ENCODE results near the gene EIF1.
"Not testable (repeated sequence)": the region's sequence is repeated elsewhere in the genome, so short reads cannot be mapped to it uniquely, and the experiment has no call there.

EIF1 gene

DNA sequence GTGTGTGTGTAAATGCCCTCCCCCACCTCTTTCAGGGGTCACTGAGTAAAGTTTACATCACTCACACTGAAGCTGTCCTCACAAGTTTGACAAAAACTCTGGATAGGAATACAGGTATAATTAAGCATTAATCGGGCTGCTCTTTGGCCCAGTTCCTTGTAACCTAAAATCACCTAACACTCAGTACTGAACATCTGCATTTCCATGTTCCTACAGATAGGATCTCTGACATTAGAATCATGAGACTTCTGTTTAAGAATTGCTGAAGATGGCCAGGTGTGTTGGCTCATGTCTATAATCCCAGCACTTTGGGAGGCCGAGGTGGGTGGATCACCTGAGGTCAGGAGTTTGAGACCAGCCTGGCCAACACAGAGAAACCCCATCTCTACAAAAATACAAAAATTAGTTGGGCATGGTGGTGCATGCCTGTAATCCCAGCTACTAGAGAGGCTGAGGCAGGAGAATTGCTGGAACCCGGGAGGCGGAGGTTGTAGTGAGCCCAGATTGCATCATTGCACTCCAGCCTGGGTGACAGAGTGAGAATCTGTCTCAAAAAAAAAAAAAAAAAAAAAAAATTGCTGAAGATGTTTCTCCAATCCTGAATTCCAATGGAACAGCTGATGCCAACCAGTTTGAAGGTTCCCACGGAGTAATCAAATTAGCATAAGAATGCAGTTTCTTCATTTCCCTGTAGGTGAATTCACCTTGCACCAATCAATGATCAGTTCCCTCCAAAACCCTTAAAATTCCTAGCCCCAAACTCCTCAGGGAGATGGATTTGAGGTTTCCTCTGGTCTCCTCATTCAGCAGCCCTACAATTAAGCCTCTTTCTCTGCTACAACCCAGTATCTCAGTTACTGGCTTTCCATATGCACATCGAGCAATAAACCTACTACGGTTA, 13.3 kb upstream of the EIF1 start:
- DNase-seq = not testable (repeated sequence)

DNA sequence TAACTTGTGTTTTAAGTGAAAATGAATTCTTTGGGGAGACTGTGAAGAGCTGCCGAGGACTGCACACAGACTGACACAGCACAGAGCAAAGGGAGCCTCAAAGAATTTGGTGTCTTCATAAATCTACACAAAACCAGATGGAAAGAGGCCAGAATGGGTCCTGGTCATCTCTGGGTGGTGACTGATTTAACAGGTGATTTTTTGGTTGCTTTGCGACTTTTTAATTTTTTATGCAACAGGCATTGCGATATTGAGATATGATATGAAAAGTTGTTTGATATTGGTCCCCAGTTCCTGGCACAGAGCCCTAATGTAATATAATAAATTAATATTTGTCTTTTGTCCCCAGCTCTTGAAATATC, 12.6 kb upstream of the EIF1 start:
- DNase-seq = no peak

GRCh38 chr17:41678411-41678906, 10.2 kb upstream of the EIF1 start:
- DNase-seq = no peak

GRCh38 chr17:41678907-41679739, 9.6 kb upstream of the EIF1 start:
- DNase-seq = no peak

DNA sequence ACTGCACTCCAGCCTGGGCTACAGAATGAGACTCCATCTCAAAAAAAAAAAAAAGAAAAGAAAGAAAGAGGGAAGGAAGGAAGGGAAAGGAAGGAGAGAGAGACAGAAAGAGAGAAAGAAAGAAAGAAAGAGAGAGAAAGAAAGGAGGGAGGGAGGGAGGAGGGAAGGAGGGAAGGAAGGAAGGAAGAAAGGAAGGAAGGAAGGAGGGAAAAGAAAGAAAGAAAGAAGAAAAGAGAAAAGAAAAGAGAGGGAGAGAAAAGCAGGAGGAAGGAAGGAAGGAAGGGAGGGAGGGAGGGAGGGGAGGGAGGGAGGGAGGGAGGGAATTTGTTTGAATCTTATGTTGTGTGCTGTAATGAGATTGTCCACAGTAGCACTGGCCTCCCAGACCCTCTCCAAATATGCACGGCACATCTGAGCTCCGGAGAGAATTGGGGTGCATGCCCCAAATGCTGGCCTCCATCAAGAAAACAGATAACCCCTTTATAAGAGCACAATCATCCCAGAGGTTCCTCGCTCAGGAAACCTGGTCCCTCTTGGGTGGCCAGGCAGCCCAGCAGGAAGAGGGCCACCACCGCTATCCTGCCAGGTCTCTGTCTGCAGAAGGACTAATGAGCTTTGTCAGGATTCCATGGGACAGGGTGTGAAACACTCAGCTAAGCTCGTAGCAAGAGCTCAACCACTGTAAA, 8.8 kb upstream of the EIF1 start:
- no peak for DNase-seq

GRCh38 chr17:41680426-41681040, 8.2 kb upstream of the EIF1 start:
- DNase-seq = peak in 31 of 58 donors; percentile 11 to 74 (median 33)

- DNase-seq = no peak
These were observed 6.9 kb upstream of the EIF1 start for GRCh38 chr17:41681776-41682175.

DNA sequence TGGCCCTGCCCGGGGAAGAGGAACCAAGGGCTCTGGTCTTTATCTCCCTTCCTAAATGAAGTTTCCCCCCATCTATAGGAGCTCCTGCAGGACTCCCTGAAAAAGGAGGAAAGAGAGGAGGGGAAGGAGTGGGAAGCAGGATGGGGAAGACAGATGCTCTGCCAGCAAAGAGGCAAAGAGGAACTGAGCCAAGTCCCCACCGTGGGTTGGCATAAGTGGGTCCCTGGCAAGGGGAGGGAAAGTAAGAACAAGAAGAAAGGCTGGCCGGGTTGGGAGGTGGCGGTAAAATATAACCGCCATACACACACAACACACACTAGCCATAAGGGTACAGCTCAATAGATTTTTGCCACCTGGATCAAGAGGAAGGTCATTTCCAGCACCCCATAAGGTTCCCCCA, 6.1 kb upstream of the EIF1 start:
- peak in 6 of 58 donors; percentile 6 to 21 (median 14) for DNase-seq

- DNase-seq = peak in 7 of 58 donors; percentile 13 to 59 (median 30)
These were observed 5.2 kb upstream of the EIF1 start for GRCh38 chr17:41683441-41684007.

GRCh38 chr17:41684035-41684434, 4.7 kb upstream of the EIF1 start:
- no peak for DNase-seq

DNA sequence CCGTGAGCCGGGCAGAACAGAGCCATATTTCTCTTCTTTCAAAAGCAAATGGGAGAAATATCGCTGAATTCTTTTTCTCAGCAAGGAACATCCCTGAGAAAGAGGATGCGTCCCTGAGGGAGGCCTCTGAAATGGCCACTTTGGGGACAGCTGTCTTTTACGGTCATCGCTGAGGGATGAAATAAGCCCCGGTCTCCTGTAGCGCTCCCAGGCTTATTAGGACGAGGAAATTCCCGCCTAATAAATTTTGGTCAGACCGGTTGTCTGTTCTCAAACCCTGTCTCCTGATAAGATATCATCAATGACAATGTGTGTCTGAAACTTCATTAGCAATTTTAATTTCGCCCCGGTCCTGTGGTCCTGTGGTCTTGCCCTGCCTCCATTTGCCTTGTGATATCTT, 2.9 kb upstream of the EIF1 start:
- DNase-seq = not testable (repeated sequence)

GRCh38 chr17:41686281-41686680, 2.4 kb upstream of the EIF1 start:
- no peak for DNase-seq

DNA sequence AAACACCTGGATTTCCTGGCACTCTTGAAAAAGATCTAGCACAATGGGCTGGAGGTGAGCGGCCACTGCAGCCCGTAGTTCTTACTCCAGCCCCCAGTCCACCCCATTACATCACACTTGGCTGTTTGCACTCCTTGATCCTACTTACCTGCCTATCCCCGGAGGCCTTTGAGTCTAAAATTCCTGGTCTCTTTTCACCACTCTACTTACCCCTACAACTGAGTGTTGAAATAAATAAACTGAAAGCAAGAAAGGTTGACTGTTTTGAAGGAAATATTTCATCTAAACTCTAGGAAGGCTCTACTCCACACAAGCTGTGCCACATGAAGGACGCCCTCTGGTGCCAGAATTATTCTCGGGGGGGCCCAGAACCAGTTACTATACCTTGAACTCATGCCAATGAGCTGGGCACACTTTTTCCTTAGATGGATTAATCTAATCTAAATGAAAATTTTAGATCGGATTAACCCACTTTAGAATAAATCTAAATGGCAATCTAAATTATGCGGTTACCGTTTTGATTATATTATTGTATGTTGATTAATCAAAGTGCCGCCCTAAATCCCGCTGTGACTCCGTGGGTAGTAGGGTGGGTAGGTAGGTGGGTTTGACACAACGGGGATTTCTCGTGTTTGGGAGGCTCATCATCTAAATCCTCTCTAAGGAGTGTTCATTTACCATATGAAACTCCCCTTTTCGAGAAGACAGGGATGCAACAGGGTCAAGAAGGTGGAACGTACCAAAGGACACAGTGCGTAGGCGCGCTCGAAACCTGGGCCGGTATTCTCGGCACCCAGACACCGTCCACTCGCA, 651 bp upstream of the EIF1 start:
- peak in 27 of 58 donors; percentile 17 to 73 (median 36) for DNase-seq

DNA sequence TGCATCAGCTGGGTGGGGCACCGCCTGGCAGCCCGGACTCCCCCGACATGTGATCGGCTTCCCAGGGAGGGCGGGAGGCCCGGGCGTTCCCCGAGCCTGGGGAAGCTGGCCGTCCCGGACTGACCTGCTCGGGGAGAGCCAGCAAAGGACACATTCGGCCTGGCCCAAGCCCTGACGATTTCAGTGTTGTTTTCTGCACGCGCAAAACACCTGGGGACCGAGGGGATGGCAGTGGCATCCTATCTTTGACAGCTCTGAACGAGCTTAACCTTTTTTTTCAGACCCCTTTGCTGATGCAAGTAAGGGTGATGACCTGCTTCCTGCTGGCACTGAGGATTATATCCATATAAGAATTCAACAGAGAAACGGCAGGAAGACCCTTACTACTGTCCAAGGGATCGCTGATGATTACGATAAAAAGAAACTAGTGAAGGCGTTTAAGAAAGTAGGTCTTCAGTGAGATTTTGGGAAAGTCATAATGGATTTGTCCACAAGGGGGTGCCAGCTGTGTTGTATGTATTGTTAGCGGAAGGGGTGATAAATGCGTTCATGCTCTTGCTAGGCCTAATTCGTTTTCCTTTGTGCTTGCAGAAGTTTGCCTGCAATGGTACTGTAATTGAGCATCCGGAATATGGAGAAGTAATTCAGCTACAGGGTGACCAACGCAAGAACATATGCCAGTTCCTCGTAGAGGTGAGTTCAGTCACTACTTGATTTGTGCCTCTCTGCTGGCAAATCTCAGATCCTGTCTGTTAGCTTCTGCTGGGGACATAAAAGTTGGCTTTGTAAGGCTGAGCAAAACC, 1.0 kb downstream of the EIF1 start:
- peak in 2 of 58 donors; percentile 12 to 17 for DNase-seq

GRCh38 chr17:41690497-41690896, 1.8 kb downstream of the EIF1 start:
- DNase-seq = no peak

DNA sequence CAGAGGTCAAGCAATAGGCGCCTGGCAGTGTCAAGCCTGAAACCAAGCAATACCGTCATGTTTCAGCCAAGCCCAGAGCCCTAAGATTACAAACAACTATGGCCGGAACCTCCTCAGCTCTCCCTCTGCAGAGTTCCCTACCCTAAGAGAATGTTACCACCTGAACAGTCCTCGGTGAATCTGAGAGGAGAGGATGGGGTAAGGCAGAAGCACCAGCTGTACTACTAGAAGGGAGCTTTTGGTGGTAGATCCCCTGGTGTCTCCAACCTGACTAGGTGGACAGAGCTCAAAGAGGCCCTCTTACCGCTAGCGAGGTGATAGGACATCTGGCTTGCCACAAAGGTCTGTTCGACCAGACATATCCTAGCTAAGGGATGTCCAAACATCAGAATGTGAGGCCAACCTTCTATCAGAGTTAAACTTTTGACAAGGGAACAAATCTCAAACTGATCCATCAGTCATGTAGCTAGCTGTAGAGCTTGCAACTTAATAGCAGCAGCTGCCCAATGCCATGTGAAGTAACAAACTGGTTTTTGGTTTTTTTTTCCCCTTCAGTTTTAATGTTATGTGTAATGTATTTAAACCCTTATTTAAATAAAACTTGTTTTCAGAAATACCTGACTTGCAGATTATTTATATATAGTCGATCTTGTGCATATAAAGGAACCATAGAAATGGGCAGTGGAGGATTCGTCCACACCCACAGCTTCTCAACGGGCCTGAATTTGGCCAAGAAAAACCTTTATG, 2.5 kb downstream of the EIF1 start:
- DNase-seq = no peak

DNA sequence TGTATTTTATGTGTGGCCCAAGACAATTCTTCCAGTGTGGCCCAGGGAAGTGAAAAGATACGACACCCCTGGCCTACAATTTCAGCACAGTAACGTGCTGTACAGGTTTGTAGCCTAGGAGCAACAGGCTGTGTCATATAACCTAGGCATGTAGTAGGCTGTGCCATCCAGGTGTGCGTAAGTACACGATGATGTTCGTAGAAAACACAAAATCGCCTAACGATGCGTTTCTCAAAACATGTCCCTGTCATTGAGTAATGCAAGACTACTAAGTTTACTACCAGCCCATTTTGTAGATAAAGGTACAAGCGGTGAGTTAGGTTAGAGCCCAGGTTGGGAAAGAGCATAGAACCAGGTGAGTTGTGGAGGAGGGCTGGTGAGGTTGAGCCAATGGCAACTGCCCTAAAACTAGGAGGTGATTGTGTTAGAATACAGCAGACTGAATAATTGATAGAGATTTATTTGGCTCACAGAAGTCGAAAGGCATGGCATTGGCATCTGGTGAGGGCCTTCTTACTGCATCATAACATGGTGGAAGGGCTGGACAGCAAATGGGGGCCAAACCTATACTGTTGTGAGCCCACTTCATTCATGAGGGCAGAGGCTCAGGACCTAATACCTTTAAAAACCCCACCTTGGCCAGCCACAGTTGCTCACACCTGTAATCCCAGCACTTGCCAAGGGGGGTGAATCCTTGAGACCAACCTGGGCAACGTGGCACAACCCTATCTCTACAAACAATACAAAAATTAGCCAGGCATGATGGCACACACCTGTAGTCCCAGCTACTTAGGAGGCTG, 4.2 kb downstream of the EIF1 start:
- no peak for DNase-seq
